ENCODE measurements around the gene GRM1.

DNA sequence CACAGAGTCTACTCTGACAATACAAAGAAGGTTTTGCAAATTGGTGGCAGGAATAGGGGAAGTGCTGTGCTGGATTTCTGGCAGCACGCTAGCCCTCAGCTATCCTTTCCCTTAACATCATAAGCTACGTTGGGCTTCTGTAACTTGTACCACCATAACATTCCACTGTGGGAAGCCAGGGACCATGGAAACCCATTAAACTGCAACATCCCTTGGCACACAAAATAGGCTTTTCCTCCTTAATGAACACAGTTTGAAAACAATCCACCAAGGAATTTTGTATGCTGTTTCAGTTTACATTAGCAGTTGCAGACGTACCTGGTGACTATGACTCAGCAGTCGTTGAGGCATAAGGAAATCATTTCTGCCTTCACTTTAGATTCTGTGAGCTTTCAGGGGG, 310.9 kb downstream of the GRM1 start:
- TF ChIP-seq, protein P1, sequence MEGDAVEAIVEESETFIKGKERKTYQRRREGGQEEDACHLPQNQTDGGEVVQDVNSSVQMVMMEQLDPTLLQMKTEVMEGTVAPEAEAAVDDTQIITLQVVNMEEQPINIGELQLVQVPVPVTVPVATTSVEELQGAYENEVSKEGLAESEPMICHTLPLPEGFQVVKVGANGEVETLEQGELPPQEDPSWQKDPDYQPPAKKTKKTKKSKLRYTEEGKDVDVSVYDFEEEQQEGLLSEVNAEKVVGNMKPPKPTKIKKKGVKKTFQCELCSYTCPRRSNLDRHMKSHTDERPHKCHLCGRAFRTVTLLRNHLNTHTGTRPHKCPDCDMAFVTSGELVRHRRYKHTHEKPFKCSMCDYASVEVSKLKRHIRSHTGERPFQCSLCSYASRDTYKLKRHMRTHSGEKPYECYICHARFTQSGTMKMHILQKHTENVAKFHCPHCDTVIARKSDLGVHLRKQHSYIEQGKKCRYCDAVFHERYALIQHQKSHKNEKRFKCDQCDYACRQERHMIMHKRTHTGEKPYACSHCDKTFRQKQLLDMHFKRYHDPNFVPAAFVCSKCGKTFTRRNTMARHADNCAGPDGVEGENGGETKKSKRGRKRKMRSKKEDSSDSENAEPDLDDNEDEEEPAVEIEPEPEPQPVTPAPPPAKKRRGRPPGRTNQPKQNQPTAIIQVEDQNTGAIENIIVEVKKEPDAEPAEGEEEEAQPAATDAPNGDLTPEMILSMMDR (IDR thresholded peaks at IDR 0.05; ENCODE audit: insufficient read depth, low read depth, low read length): no peak
- no peak for TF ChIP-seq EZH2 (IDR thresholded peaks at IDR 0.05; ENCODE audit: insufficient read depth, low read length)

Measured in astrocyte (in vitro differentiated cells and primary cell).